HG03457 (cell line): ENCODE results near the gene FOXE3.
"Not testable (repeated sequence)": the region's sequence is repeated elsewhere in the genome, so short reads cannot be mapped to it uniquely, and the experiment has no call there.

Source experiments
- ATAC-seq: cut with Tn5 transposase; IDR thresholded peaks from one replicate; pipeline ENCODE4 v1.9.1; 2021; ENCODE audit warnings: moderate number of reproducible peaks; ENCODE audit not compliant: unreplicated experiment

FOXE3 gene

GRCh38 chr1:47444562-47445465, 28.7 kb downstream of the FOXE3 start:
- no peak for ATAC-seq

- ATAC-seq, result no peak
Measured at GRCh38 chr1:47445823-47446550, 29.9 kb downstream of the FOXE3 start.

- ATAC-seq, result no peak
Measured at GRCh38 chr1:47448462-47449222, 32.6 kb downstream of the FOXE3 start.

- no peak for ATAC-seq
Measured at GRCh38 chr1:47449822-47450552, 33.9 kb downstream of the FOXE3 start.

GRCh38 chr1:47450606-47451005, 34.5 kb downstream of the FOXE3 start:
- no peak for ATAC-seq

GRCh38 chr1:47452426-47452825, 36.3 kb downstream of the FOXE3 start:
- no peak for ATAC-seq

- not testable (repeated sequence) for ATAC-seq
Measured at GRCh38 chr1:47453910-47454309, 37.8 kb downstream of the FOXE3 start.

- ATAC-seq, result no peak
Measured at GRCh38 chr1:47456250-47456649, 40.2 kb downstream of the FOXE3 start.

GRCh38 chr1:47457547-47457946, 41.5 kb downstream of the FOXE3 start:
- ATAC-seq, result not testable (repeated sequence)

GRCh38 chr1:47459253-47459788, 43.2 kb downstream of the FOXE3 start:
- no peak for ATAC-seq

- no peak for ATAC-seq
Measured at GRCh38 chr1:47460040-47460439, 44.0 kb downstream of the FOXE3 start.

- ATAC-seq, result no peak
Measured at GRCh38 chr1:47460456-47460855, 44.4 kb downstream of the FOXE3 start.

GRCh38 chr1:47465605-47466004, 49.5 kb downstream of the FOXE3 start:
- ATAC-seq, result no peak
